Measurements from ENCODE around the gene PCDHGC4.

Gene PCDHGC4

DNA sequence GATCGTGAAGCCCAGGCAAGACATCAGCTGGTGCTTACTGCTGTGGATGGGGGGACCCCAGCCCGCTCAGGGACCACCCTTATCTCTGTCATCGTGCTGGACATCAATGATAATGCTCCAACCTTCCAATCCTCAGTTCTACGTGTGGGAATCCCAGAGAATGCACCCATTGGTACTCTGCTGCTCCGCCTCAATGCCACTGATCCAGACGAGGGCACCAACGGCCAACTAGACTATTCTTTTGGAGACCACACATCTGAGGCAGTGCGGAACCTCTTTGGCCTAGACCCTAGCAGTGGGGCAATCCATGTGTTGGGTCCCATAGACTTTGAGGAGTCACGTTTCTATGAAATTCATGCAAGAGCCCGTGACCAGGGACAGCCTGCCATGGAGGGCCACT lies 5.0 kb downstream of the PCDHGC4 start:
- Histone ChIP-seq H2AFZ (ENCODE audit: low read length) (no peak overlapping the region), H3K4me1 (ENCODE audit: low read length) (no peaks in the 10 kb centered on the region), H3K4me2 (ENCODE audit: low read depth, low read length) (no peak overlapping the region), H3K36me3 (replicated peaks; ENCODE audit: insufficient read depth, low read length) (no peaks in the 10 kb centered on the region), H3K9me3 (replicated peaks; ENCODE audit: insufficient read depth, low read length) (no peaks in the 10 kb centered on the region), H3K4me3 (ENCODE audit: low read length) (no peak overlapping the region), H4K20me1 (ENCODE audit: insufficient read depth, low read length) (no peaks in the 10 kb centered on the region), H3K9me2 (replicated peaks; ENCODE audit: insufficient read depth, low read length) (no peaks in the 10 kb centered on the region), H3K27ac (ENCODE audit: low read length) (no peak overlapping the region), H3F3A (ENCODE audit: insufficient read depth, low read length) (no peaks in the 10 kb centered on the region), H3K27me3 (replicated peaks; ENCODE audit: insufficient read depth, low read length) (peaks cover 4% of the 10 kb centered on the region), H3K79me2 (ENCODE audit: low read length) (no peaks in the 10 kb centered on the region), H3K9ac (ENCODE audit: low read length) (no peak overlapping the region)
- TF ChIP-seq, protein P1, sequence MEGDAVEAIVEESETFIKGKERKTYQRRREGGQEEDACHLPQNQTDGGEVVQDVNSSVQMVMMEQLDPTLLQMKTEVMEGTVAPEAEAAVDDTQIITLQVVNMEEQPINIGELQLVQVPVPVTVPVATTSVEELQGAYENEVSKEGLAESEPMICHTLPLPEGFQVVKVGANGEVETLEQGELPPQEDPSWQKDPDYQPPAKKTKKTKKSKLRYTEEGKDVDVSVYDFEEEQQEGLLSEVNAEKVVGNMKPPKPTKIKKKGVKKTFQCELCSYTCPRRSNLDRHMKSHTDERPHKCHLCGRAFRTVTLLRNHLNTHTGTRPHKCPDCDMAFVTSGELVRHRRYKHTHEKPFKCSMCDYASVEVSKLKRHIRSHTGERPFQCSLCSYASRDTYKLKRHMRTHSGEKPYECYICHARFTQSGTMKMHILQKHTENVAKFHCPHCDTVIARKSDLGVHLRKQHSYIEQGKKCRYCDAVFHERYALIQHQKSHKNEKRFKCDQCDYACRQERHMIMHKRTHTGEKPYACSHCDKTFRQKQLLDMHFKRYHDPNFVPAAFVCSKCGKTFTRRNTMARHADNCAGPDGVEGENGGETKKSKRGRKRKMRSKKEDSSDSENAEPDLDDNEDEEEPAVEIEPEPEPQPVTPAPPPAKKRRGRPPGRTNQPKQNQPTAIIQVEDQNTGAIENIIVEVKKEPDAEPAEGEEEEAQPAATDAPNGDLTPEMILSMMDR (IDR thresholded peaks at IDR 0.05; ENCODE audit: low read length), result no peak
- TF ChIP-seq EZH2 (optimal IDR thresholded peaks at IDR 0.05; ENCODE audit: low read depth, low read length) (no peak), EZH2phosphoT487 (IDR thresholded peaks at IDR 0.05; ENCODE audit: low read length) (no peak)
- DNase-seq, result no peak

DNA sequence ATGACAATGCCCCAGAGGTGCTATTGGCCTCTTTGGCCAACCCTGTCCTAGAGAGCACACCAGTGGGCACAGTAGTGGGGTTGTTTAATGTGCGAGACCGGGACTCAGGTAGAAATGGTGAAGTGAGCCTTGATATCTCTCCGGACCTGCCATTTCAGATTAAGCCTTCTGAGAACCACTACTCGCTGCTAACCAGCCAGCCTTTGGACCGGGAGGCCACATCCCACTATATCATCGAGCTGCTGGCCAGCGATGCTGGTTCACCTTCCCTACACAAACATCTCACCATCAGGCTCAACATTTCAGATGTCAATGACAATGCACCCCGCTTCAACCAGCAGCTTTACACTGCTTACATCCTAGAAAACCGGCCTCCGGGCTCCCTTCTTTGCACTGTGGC lies 5.4 kb downstream of the PCDHGC4 start:
- no peak overlapping the region for H2AFZ ChIP-seq (ENCODE audit: low read length)
- no peak overlapping the region for H3K4me3 ChIP-seq (ENCODE audit: low read length)
- no peaks in the 10 kb centered on the region for H3K9me3 ChIP-seq (replicated peaks; ENCODE audit: insufficient read depth, low read length)
- H3K36me3 ChIP-seq (replicated peaks; ENCODE audit: insufficient read depth, low read length), result no peaks in the 10 kb centered on the region
- H3K9ac ChIP-seq (ENCODE audit: low read length), result no peak overlapping the region
- H3F3A ChIP-seq (ENCODE audit: insufficient read depth, low read length), result no peaks in the 10 kb centered on the region
- H3K79me2 ChIP-seq (ENCODE audit: low read length), result no peaks in the 10 kb centered on the region
- no peak overlapping the region for H3K4me2 ChIP-seq (ENCODE audit: low read depth, low read length)
- no peaks in the 10 kb centered on the region for H4K20me1 ChIP-seq (ENCODE audit: insufficient read depth, low read length)
- no peak overlapping the region for H3K27ac ChIP-seq (ENCODE audit: low read length)
- H3K4me1 ChIP-seq (ENCODE audit: low read length), result no peaks in the 10 kb centered on the region
- TF ChIP-seq EZH2 (optimal IDR thresholded peaks at IDR 0.05; ENCODE audit: low read depth, low read length), result no peak
- TF ChIP-seq, protein P1 (IDR thresholded peaks at IDR 0.05; ENCODE audit: low read length), result no peak
- TF ChIP-seq EZH2phosphoT487 (IDR thresholded peaks at IDR 0.05; ENCODE audit: low read length), result no peak
- peaks cover 4% of the 10 kb centered on the region for H3K27me3 ChIP-seq (replicated peaks; ENCODE audit: insufficient read depth, low read length)
- DNase-seq, result no peak
- no peaks in the 10 kb centered on the region for H3K9me2 ChIP-seq (replicated peaks; ENCODE audit: insufficient read depth, low read length)

DNA sequence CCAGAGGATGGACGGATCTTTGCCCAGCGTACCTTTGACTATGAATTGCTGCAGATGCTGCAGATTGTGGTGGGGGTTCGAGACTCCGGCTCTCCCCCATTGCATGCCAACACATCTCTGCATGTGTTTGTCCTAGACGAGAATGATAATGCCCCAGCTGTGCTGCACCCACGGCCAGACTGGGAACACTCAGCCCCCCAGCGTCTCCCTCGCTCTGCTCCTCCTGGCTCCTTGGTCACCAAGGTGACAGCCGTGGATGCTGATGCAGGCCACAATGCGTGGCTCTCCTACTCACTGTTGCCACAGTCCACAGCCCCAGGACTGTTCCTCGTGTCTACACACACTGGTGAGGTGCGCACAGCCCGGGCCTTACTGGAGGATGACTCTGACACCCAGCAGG lies 5.9 kb downstream of the PCDHGC4 start:
- Histone ChIP-seq H3F3A (ENCODE audit: insufficient read depth, low read length) (no peaks in the 10 kb centered on the region), H3K4me1 (ENCODE audit: low read length) (no peaks in the 10 kb centered on the region), H4K20me1 (ENCODE audit: insufficient read depth, low read length) (no peaks in the 10 kb centered on the region), H3K9me2 (replicated peaks; ENCODE audit: insufficient read depth, low read length) (no peaks in the 10 kb centered on the region), H2AFZ (ENCODE audit: low read length) (no peak overlapping the region), H3K4me3 (ENCODE audit: low read length) (no peak overlapping the region), H3K27me3 (replicated peaks; ENCODE audit: insufficient read depth, low read length) (peaks cover 4% of the 10 kb centered on the region), H3K9ac (ENCODE audit: low read length) (no peak overlapping the region), H3K4me2 (ENCODE audit: low read depth, low read length) (no peak overlapping the region), H3K27ac (ENCODE audit: low read length) (no peak overlapping the region), H3K79me2 (ENCODE audit: low read length) (no peaks in the 10 kb centered on the region), H3K9me3 (replicated peaks; ENCODE audit: insufficient read depth, low read length) (no peaks in the 10 kb centered on the region), H3K36me3 (replicated peaks; ENCODE audit: insufficient read depth, low read length) (no peaks in the 10 kb centered on the region)
- TF ChIP-seq, protein P1 (IDR thresholded peaks at IDR 0.05; ENCODE audit: low read length), result no peak
- TF ChIP-seq EZH2phosphoT487 (IDR thresholded peaks at IDR 0.05; ENCODE audit: low read length) (no peak), EZH2 (optimal IDR thresholded peaks at IDR 0.05; ENCODE audit: low read depth, low read length) (no peak)
- DNase-seq, result no peak

All from MM.1S (cell line).